Uterus (tissue), 2 donors: ENCODE measurements around the gene RNF151.

Experiments used
- POLR2A ChIP-seq, 2 donors: fragments of 450-650 bp; IDR thresholded peaks; one replicate each; pipeline ENCODE4 v1.6.1; 2016; ENCODE audit warnings: antibody characterized with exemption in 2 of 2, mild to moderate bottlenecking in 1 of 2, moderate library complexity in 1 of 2
- TF ChIP-seq, protein P1 (sequence below), 4 experiments: fragments of 200-600 bp in 2 of 4; fragments of 450-650 bp in 2 of 4; sonication (generic) in 2 of 4; IDR thresholded peaks; one replicate each; pipeline ENCODE4 v1.5.1; 2016 to 2019; ENCODE audit warnings: antibody characterized with exemption in 4 of 4, mild to moderate bottlenecking in 2 of 4, moderate library complexity in 1 of 4

DNA sequence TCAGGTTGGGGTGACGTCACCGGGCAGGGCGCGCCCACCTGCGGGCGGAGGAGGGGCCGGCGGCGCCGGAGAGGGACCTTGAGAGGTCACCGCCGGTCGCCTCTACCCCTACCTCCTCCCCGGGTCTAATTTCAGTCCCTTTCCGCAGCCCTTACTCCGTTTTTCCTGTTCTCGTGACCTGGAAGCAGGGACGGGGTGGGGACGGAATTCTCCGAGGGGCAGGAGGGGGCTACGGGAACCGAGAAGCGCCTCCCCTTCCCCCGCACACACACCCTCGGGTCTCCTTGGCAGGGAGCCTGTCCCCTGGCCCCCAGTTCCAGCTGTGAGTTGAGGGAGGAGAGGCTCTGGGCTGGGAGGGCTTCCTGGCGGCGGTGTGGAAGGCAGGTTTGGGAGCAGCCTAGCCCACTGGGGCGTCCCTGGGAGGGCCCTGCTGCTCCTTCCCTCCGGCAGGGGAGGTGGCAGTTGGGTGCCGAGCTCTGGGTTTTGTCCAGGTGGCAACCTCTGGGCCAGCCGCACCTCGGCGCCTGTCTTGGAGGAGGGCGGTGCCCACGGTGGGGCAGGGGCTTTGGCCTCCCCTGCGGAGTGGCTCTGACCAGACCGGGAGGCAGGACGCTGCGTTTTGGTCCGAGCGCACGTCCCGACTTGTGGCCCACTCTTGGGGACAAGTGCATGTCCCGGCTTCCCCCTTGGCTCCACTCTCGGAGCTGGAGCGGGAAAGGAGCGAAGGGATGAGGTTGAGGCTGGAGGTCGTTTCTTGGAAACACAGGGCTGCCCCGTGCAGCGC lies 23.9 kb downstream of the RNF151 start:
- TF ChIP-seq, protein P1, sequence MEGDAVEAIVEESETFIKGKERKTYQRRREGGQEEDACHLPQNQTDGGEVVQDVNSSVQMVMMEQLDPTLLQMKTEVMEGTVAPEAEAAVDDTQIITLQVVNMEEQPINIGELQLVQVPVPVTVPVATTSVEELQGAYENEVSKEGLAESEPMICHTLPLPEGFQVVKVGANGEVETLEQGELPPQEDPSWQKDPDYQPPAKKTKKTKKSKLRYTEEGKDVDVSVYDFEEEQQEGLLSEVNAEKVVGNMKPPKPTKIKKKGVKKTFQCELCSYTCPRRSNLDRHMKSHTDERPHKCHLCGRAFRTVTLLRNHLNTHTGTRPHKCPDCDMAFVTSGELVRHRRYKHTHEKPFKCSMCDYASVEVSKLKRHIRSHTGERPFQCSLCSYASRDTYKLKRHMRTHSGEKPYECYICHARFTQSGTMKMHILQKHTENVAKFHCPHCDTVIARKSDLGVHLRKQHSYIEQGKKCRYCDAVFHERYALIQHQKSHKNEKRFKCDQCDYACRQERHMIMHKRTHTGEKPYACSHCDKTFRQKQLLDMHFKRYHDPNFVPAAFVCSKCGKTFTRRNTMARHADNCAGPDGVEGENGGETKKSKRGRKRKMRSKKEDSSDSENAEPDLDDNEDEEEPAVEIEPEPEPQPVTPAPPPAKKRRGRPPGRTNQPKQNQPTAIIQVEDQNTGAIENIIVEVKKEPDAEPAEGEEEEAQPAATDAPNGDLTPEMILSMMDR (IDR thresholded peaks at IDR 0.05) = no peak
- TF ChIP-seq POLR2A (IDR thresholded peaks at IDR 0.05) = no peak
